RWPE2 (cell line): Measurements from ENCODE around the gene ZSWIM7.

Source experiments
- ATAC-seq: fragments of 200-7000 bp; cut with Tn5 transposase; 3 replicates; pipeline ENCODE4 v1.9.1; 2021; ENCODE audit warnings: low read depth
- DNase-seq: peaks from one replicate; pipeline ENCODE4 v3.0.0-alpha.2; 2020; ENCODE audit warnings: low spot score
- H3K27ac ChIP-seq: fragments of 450-650 bp; 2 replicates; pipeline ENCODE4 v1.5.1; 2017; ENCODE audit warnings: mild to moderate bottlenecking; ENCODE audit not compliant: poor library complexity, severe bottlenecking
- H3K27me3 ChIP-seq: fragments of 250-450 bp; sonication (Bioruptor Pico); 2 replicates; pipeline ENCODE4 v1.5.1; 2021; ENCODE audit warnings: mild to moderate bottlenecking, moderate library complexity; ENCODE audit not compliant: insufficient read depth, poor library complexity, severe bottlenecking
- H3K36me3 ChIP-seq: fragments of 250-450 bp; sonication (Bioruptor Pico); 2 replicates; pipeline ENCODE4 v1.5.1; 2020; ENCODE audit warnings: low read depth, mild to moderate bottlenecking, moderate library complexity
- H3K4me1 ChIP-seq: fragments of 250-450 bp; sonication (Bioruptor Pico); 2 replicates; pipeline ENCODE4 v1.5.1; 2021; ENCODE audit warnings: mild to moderate bottlenecking, moderate library complexity; ENCODE audit not compliant: insufficient read depth, poor library complexity, severe bottlenecking
- H3K4me3 ChIP-seq: fragments of 250-450 bp; sonication (Bioruptor Pico); 2 replicates; pipeline ENCODE4 v1.5.1; 2021; ENCODE audit warnings: mild to moderate bottlenecking, moderate library complexity; ENCODE audit not compliant: severe bottlenecking
- H3K9me3 ChIP-seq: fragments of 250-450 bp; sonication (Bioruptor Pico); 2 replicates; pipeline ENCODE4 v1.5.1; 2021; ENCODE audit warnings: mild to moderate bottlenecking, moderate library complexity; ENCODE audit not compliant: severe bottlenecking
- CTCF ChIP-seq: fragments of 450-650 bp; IDR thresholded peaks from one replicate; pipeline ENCODE4 v1.5.1; 2017; ENCODE audit warnings: mild to moderate bottlenecking, moderate library complexity; ENCODE audit not compliant: poor library complexity, severe bottlenecking

The ZSWIM7 gene

GRCh38 chr17:15957608-15958307 is 41.7 kb downstream of the ZSWIM7 start:
- ATAC-seq (no peak), DNase-seq (no peak)
- no peak overlapping the region for H3K4me3 ChIP-seq

GRCh38 chr17:15957206-15957605 is 42.3 kb downstream of the ZSWIM7 start:
- H3K27ac ChIP-seq, result peak overlapping the region; percentile 89
- H3K27me3 ChIP-seq, result no peaks in the 10 kb centered on the region
- H3K4me3 ChIP-seq, result no peak overlapping the region
- H3K36me3 ChIP-seq, result no peaks in the 10 kb centered on the region
- peaks cover 38% of the 10 kb centered on the region for H3K4me1 ChIP-seq
- ATAC-seq (no peak), DNase-seq (no peak)
- H3K9me3 ChIP-seq, result no peaks in the 10 kb centered on the region
- TF ChIP-seq CTCF, result no peak

More at GRCh38 chr17:15957608-15958307, 41.7 kb downstream of the ZSWIM7 start:
- TF ChIP-seq CTCF, result no peak
- Histone ChIP-seq H3K9me3 (no peaks in the 10 kb centered on the region), H3K27ac (peak overlapping the region; percentile 89), H3K4me1 (peaks cover 38% of the 10 kb centered on the region), H3K36me3 (no peaks in the 10 kb centered on the region), H3K27me3 (no peaks in the 10 kb centered on the region)

GRCh38 chr17:15955793-15956541 is 43.5 kb downstream of the ZSWIM7 start:
- DNase-seq, result no peak
- no peaks in the 10 kb centered on the region for H3K9me3 ChIP-seq
- no peak for ATAC-seq
- no peak overlapping the region for H3K4me3 ChIP-seq
- H3K4me1 ChIP-seq, result peaks cover 38% of the 10 kb centered on the region
- H3K27me3 ChIP-seq, result no peaks in the 10 kb centered on the region
- peak overlapping the region; percentile 89 for H3K27ac ChIP-seq
- H3K36me3 ChIP-seq, result no peaks in the 10 kb centered on the region
- no peak for TF ChIP-seq CTCF

GRCh38 chr17:15954222-15954621 is 45.3 kb downstream of the ZSWIM7 start:
- H3K4me1 ChIP-seq, result peaks cover 31% of the 10 kb centered on the region
- no peaks in the 10 kb centered on the region for H3K9me3 ChIP-seq
- peak overlapping the region; percentile 69 for H3K27ac ChIP-seq
- ATAC-seq, result peak; percentile 84
- H3K36me3 ChIP-seq, result peaks cover 3% of the 10 kb centered on the region; the same call in 1 of the 2 replicates
- no peak overlapping the region for H3K4me3 ChIP-seq
- H3K27me3 ChIP-seq, result no peaks in the 10 kb centered on the region
- peak; percentile 93 for DNase-seq
- TF ChIP-seq CTCF, result peak; percentile 11
